H1 (cell line): Measurements from ENCODE around the gene ITGA8. TPM values are rescaled to one million over a fixed set of nuclear protein-coding genes. Genes with fewer than 3 reads are reported as not detected.

Experiments used
- HDAC2 ChIP-seq, 2 experiments: fragments of 300-600 bp in 1 of 2; sonication (generic) in 1 of 2; IDR thresholded peaks; 2 replicates each; pipeline ENCODE4 v1.6.1; 2011 to 2012; ENCODE audit warnings: low read depth in 2 of 2, low read length in 2 of 2, mild to moderate bottlenecking in 2 of 2, moderate library complexity in 2 of 2, borderline replicate concordance in 1 of 2, inconsistent platforms in 1 of 2
- RNF2 ChIP-seq: fragments of 200-900, 300-1000 bp; sonication (generic); IDR thresholded peaks from 2 replicates; pipeline ENCODE4 v1.7.1; 2016; ENCODE audit warnings: borderline replicate concordance, low read depth, mild to moderate bottlenecking, antibody characterized with exemption, low read length; ENCODE audit not compliant: poor library complexity, severe bottlenecking; ENCODE audit errors: missing control alignments
- TBP ChIP-seq: IDR thresholded peaks from 2 replicates; pipeline ENCODE4 v1.6.1; 2011; ENCODE audit warnings: low read depth, low read length, improper control_type of control experiment
- polyA plus RNA-seq, 7 experiments: library from polyadenylated mRNA; depleted of rRNA in 3 of 7; stranded (reverse) in 5 of 7; unstranded in 2 of 7; fragments of >200 nt in 5 of 7; fragments of 200-250 nt in 2 of 7; gene quantifications; 1 replicate in 5 of 7; 2 replicates in 1 of 7; 4 replicates in 1 of 7; pipeline versions ENCODE4 v1.2.1 to v1.2.3, GENCODE V29; 2011 to 2013; ENCODE audit warnings: missing spikeins in 2 of 7, mixed read lengths in 2 of 7
- total RNA-seq: library from RNA; stranded (reverse); fragmentation: NEBNext Ultra II Directional; extraction: Animal tissue kit (Norgen Biotek cat#: 25700); gene quantifications from 2 replicates; pipeline ENCODE4 v1.2.1, GENCODE V29; 2021
- TF ChIP-seq, protein P1 (sequence below): fragments of 300-600 bp; sonication (generic); IDR thresholded peaks from 2 replicates; pipeline ENCODE4 v1.7.1; 2012; ENCODE audit warnings: low read length, moderate library complexity, mild to moderate bottlenecking, inconsistent platforms; ENCODE audit not compliant: insufficient replicate concordance
- TF ChIP-seq, protein P2 (sequence below), 3 experiments: IDR thresholded peaks; 1 replicate in 2 of 3; 2 replicates in 1 of 3; pipeline versions ENCODE4 v1.5.1 to v1.6.1; 2011; ENCODE audit warnings: low read length in 3 of 3, mild to moderate bottlenecking in 3 of 3, inconsistent platforms in 2 of 3, low read depth in 1 of 3, moderate library complexity in 1 of 3; ENCODE audit not compliant: insufficient read depth in 1 of 3; ENCODE audit errors: control extremely low read depth in 1 of 3
- TF ChIP-seq, protein P3 (sequence below): IDR thresholded peaks from 2 replicates; pipeline ENCODE4 v1.6.1; 2012; ENCODE audit warnings: inconsistent platforms
- TF ChIP-seq, protein P4 (sequence below): IDR thresholded peaks from 2 replicates; pipeline ENCODE4 v1.6.1; 2012; ENCODE audit warnings: inconsistent platforms

Gene ITGA8
- total and polyA plus RNA-seq, 2 of the 8 experiments (the other 6 are each of a cell fraction or from before 2014, with no cell fraction given): not detected

DNA sequence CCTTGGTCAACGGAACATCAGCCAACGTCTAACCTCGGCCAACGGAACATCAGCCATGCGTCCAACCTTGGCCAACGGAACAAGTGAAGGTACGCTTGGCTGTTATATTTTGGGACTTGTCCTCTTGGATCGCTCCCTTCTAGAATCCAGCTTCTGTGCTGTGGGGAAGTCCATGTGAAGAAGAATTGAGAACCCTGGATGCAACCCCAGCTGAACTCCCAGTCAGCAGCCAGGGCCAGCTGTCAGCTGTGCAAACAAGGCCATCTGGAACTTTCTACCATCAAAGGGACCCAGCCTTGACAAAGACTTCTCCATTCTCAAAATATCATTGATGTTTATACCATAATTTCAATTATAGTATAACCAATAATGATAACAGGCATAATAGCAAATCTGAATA, 43.3 kb upstream of the ITGA8 start (continued):
- TF ChIP-seq, protein P1, sequence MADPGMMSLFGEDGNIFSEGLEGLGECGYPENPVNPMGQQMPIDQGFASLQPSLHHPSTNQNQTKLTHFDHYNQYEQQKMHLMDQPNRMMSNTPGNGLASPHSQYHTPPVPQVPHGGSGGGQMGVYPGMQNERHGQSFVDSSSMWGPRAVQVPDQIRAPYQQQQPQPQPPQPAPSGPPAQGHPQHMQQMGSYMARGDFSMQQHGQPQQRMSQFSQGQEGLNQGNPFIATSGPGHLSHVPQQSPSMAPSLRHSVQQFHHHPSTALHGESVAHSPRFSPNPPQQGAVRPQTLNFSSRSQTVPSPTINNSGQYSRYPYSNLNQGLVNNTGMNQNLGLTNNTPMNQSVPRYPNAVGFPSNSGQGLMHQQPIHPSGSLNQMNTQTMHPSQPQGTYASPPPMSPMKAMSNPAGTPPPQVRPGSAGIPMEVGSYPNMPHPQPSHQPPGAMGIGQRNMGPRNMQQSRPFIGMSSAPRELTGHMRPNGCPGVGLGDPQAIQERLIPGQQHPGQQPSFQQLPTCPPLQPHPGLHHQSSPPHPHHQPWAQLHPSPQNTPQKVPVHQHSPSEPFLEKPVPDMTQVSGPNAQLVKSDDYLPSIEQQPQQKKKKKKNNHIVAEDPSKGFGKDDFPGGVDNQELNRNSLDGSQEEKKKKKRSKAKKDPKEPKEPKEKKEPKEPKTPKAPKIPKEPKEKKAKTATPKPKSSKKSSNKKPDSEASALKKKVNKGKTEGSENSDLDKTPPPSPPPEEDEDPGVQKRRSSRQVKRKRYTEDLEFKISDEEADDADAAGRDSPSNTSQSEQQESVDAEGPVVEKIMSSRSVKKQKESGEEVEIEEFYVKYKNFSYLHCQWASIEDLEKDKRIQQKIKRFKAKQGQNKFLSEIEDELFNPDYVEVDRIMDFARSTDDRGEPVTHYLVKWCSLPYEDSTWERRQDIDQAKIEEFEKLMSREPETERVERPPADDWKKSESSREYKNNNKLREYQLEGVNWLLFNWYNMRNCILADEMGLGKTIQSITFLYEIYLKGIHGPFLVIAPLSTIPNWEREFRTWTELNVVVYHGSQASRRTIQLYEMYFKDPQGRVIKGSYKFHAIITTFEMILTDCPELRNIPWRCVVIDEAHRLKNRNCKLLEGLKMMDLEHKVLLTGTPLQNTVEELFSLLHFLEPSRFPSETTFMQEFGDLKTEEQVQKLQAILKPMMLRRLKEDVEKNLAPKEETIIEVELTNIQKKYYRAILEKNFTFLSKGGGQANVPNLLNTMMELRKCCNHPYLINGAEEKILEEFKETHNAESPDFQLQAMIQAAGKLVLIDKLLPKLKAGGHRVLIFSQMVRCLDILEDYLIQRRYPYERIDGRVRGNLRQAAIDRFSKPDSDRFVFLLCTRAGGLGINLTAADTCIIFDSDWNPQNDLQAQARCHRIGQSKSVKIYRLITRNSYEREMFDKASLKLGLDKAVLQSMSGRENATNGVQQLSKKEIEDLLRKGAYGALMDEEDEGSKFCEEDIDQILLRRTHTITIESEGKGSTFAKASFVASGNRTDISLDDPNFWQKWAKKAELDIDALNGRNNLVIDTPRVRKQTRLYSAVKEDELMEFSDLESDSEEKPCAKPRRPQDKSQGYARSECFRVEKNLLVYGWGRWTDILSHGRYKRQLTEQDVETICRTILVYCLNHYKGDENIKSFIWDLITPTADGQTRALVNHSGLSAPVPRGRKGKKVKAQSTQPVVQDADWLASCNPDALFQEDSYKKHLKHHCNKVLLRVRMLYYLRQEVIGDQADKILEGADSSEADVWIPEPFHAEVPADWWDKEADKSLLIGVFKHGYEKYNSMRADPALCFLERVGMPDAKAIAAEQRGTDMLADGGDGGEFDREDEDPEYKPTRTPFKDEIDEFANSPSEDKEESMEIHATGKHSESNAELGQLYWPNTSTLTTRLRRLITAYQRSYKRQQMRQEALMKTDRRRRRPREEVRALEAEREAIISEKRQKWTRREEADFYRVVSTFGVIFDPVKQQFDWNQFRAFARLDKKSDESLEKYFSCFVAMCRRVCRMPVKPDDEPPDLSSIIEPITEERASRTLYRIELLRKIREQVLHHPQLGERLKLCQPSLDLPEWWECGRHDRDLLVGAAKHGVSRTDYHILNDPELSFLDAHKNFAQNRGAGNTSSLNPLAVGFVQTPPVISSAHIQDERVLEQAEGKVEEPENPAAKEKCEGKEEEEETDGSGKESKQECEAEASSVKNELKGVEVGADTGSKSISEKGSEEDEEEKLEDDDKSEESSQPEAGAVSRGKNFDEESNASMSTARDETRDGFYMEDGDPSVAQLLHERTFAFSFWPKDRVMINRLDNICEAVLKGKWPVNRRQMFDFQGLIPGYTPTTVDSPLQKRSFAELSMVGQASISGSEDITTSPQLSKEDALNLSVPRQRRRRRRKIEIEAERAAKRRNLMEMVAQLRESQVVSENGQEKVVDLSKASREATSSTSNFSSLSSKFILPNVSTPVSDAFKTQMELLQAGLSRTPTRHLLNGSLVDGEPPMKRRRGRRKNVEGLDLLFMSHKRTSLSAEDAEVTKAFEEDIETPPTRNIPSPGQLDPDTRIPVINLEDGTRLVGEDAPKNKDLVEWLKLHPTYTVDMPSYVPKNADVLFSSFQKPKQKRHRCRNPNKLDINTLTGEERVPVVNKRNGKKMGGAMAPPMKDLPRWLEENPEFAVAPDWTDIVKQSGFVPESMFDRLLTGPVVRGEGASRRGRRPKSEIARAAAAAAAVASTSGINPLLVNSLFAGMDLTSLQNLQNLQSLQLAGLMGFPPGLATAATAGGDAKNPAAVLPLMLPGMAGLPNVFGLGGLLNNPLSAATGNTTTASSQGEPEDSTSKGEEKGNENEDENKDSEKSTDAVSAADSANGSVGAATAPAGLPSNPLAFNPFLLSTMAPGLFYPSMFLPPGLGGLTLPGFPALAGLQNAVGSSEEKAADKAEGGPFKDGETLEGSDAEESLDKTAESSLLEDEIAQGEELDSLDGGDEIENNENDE: no peak
- TF ChIP-seq RNF2 (no peak), HDAC2 (IDR thresholded peaks at IDR 0.05; ENCODE audit: borderline replicate concordance in 1 of 2, low read depth in 2 of 2, low read length in 2 of 2) (no peak), TBP (no peak)
- TF ChIP-seq, protein P2, sequence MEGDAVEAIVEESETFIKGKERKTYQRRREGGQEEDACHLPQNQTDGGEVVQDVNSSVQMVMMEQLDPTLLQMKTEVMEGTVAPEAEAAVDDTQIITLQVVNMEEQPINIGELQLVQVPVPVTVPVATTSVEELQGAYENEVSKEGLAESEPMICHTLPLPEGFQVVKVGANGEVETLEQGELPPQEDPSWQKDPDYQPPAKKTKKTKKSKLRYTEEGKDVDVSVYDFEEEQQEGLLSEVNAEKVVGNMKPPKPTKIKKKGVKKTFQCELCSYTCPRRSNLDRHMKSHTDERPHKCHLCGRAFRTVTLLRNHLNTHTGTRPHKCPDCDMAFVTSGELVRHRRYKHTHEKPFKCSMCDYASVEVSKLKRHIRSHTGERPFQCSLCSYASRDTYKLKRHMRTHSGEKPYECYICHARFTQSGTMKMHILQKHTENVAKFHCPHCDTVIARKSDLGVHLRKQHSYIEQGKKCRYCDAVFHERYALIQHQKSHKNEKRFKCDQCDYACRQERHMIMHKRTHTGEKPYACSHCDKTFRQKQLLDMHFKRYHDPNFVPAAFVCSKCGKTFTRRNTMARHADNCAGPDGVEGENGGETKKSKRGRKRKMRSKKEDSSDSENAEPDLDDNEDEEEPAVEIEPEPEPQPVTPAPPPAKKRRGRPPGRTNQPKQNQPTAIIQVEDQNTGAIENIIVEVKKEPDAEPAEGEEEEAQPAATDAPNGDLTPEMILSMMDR (IDR thresholded peaks at IDR 0.05; ENCODE audit: control extremely low read depth in 1 of 3, insufficient read depth in 1 of 3, low read depth in 1 of 3, low read length in 3 of 3): no peak
- TF ChIP-seq, protein P3, sequence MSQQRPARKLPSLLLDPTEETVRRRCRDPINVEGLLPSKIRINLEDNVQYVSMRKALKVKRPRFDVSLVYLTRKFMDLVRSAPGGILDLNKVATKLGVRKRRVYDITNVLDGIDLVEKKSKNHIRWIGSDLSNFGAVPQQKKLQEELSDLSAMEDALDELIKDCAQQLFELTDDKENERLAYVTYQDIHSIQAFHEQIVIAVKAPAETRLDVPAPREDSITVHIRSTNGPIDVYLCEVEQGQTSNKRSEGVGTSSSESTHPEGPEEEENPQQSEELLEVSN: no peak
- TF ChIP-seq, protein P4, sequence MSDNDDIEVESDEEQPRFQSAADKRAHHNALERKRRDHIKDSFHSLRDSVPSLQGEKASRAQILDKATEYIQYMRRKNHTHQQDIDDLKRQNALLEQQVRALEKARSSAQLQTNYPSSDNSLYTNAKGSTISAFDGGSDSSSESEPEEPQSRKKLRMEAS: no peak
